ENCODE measurements around the gene OSER1. TPM values are rescaled to one million over a fixed set of nuclear protein-coding genes. Genes with fewer than 3 reads are reported as not detected.

OSER1 gene
- total and polyA plus RNA-seq, 2 of the 8 experiments (the other 6 are each of a cell fraction or from before 2014, with no cell fraction given), result 24.5 to 31.8 TPM

GRCh38 chr20:44182135-44182765 lies 28.3 kb downstream of the OSER1 start:
- H3K36me3 ChIP-seq (ENCODE audit: control insufficient read depth in 2 of 4, insufficient read depth in 4 of 4, low read length in 3 of 4), result no peaks in the 10 kb centered on the region
- no peak overlapping the region for H3K9ac ChIP-seq (replicated peaks in 1 of 4; ENCODE audit: extremely low read depth in 1 of 4, low read depth in 3 of 4, low read length in 3 of 4)
- H3K18ac ChIP-seq (ENCODE audit: extremely low read depth, low read length), result no peak overlapping the region
- no peak overlapping the region for H3K4ac ChIP-seq (replicated peaks; ENCODE audit: insufficient read length, low read depth, low read length)
- no peak overlapping the region for H2BK20ac ChIP-seq (ENCODE audit: low read length)
- H3K9me3 ChIP-seq (ENCODE audit: insufficient read depth in 2 of 2, low read depth in 1 of 2, low read length in 1 of 2), result no peaks in the 10 kb centered on the region
- FAIRE-seq, result no peak
- TF ChIP-seq SAP30 (IDR thresholded peaks at IDR 0.05; ENCODE audit: insufficient read depth, insufficient replicate concordance, low read length) (no peak), CTBP2 (IDR thresholded peaks at IDR 0.05; ENCODE audit: borderline replicate concordance, insufficient read depth, insufficient read length, low read length) (no peak), CHD2 (IDR thresholded peaks at IDR 0.05; ENCODE audit: low read length) (no peak), ATF2 (IDR thresholded peaks at IDR 0.05; ENCODE audit: low read length) (no peak), BRCA1 (IDR thresholded peaks at IDR 0.05; ENCODE audit: low read depth, low read length) (no peak), BACH1 (IDR thresholded peaks at IDR 0.05; ENCODE audit: low read length) (no peak), POLR2AphosphoS5 (IDR thresholded peaks at IDR 0.05; ENCODE audit: low read depth, low read length) (no peak), POLR2A (IDR thresholded peaks at IDR 0.05; ENCODE audit: control extremely low read depth in 1 of 2, low read depth in 2 of 2, low read length in 2 of 2) (no peak), HDAC6 (IDR thresholded peaks at IDR 0.05; ENCODE audit: low read depth, low read length) (no peak), PHF8 (conservative IDR thresholded peaks at IDR 0.05; ENCODE audit: low read depth, low read length) (no peak), SP4 (IDR thresholded peaks at IDR 0.05; ENCODE audit: low read length) (no peak)
- H3K14ac ChIP-seq (ENCODE audit: insufficient read length), result no peak overlapping the region
- no peak overlapping the region for H3K56ac ChIP-seq (replicated peaks; ENCODE audit: insufficient read length, low read depth, low read length)
- H3K27me3 ChIP-seq (replicated peaks in 1 of 4; ENCODE audit: control insufficient read depth in 3 of 4, extremely low read depth in 1 of 4, insufficient read depth in 3 of 4, low read length in 3 of 4), result no peaks in the 10 kb centered on the region
- no peaks in the 10 kb centered on the region for H3K79me1 ChIP-seq (ENCODE audit: low read depth, low read length)
- no peak overlapping the region for H4K5ac ChIP-seq (ENCODE audit: insufficient read length, low read depth, low read length)
- no peak overlapping the region for H3K23ac ChIP-seq (ENCODE audit: insufficient read length)
- H3K4me2 ChIP-seq (ENCODE audit: insufficient read depth in 1 of 2, low read depth in 2 of 2, low read length in 2 of 2), result no peak overlapping the region
- no peak overlapping the region for H2BK120ac ChIP-seq (replicated peaks; ENCODE audit: low read depth, low read length)
- no peak overlapping the region for H3K4me3 ChIP-seq (ENCODE audit: extremely low read depth in 1 of 4, insufficient read depth in 2 of 4, low read depth in 3 of 4, low read length in 4 of 4)
- no peak overlapping the region for H2BK5ac ChIP-seq (ENCODE audit: low read depth, low read length)
- H2BK15ac ChIP-seq (ENCODE audit: low read length), result no peak overlapping the region
- H3K27ac ChIP-seq (ENCODE audit: low read depth, low read length), result no peak overlapping the region
- peaks cover 0 to 4% of the 10 kb centered on the region in 2 experiments for H4K20me1 ChIP-seq (replicated peaks in 1 of 2; ENCODE audit: control insufficient read depth in 1 of 2, insufficient read depth in 2 of 2, low read length in 2 of 2)
- H2AFZ ChIP-seq (ENCODE audit: low read length), result no peak overlapping the region
- H2BK12ac ChIP-seq (ENCODE audit: low read depth, low read length), result no peak overlapping the region
- H3K23me2 ChIP-seq (ENCODE audit: low read depth, low read length), result peaks cover 11% of the 10 kb centered on the region
- H2AK5ac ChIP-seq (ENCODE audit: low read depth, low read length), result no peak overlapping the region
- peaks cover 0 to 13% (median 3%) of the 10 kb centered on the region in 4 experiments; a peak in 5 of 7 replicates for H3K4me1 ChIP-seq (replicated peaks in 1 of 4; ENCODE audit: control insufficient read depth in 3 of 4, insufficient read depth in 4 of 4, low read length in 3 of 4)
- no peaks in the 10 kb centered on the region for H3K79me2 ChIP-seq (ENCODE audit: control insufficient read depth in 1 of 2, insufficient read depth in 2 of 2, low read length in 2 of 2)
- H4K91ac ChIP-seq (replicated peaks; ENCODE audit: insufficient read length, low read length), result no peak overlapping the region
- H4K8ac ChIP-seq (ENCODE audit: extremely low read depth, insufficient read depth, low read length), result no peak overlapping the region
- no peak for DNase-seq (ENCODE audit: low read depth in 1 of 2, low spot score in 2 of 2)
- WGBS, 2 experiments (ENCODE audit: extremely low coverage in 1 of 2, insufficient coverage in 1 of 2, insufficient read length in 1 of 2, insufficient replicate concordance in 2 of 2, low coverage in 1 of 2, low lambda C conversion rate in 2 of 2, missing lambda C conversion rate in 1 of 2), result 84% methylated on average over 13 of the region's 13 CpGs; no CpG with 5 or more reads in 1 of the 2 experiments
- CTCF ChIA-PET (ENCODE audit: partially characterized antibody), result interaction anchor here (0.6 to 17.7 kb wide), 3 partner anchors 8 to 161 kb away, joined by 3 to 512 read pairs (median 13); no protein-coding TSS in a partner anchor
- POLR2A ChIA-PET (ENCODE audit: partially characterized antibody), result interaction anchor here (1.2 to 1.5 kb wide), 3 partner anchors 16 to 65 kb away, joined by 3 to 4 read pairs (median 3); no protein-coding TSS in a partner anchor
